ENCODE results near the gene ASB18.
A peak's percentile ranks its signal among the peaks of the same experiment; 100 is the strongest.

The ASB18 gene

GRCh38 chr2:236184701-236185100, 79.5 kb downstream of the ASB18 start:
- Mint-ChIP-seq H3K27me3 (ENCODE audit: low read depth) (peaks cover 58% of the 10 kb centered on the region), H3K4me3 (no peak overlapping the region), H3K4me1 (peaks cover 7% of the 10 kb centered on the region), H3K27ac (no peak overlapping the region), H3K36me3 (ENCODE audit: low read depth) (no peaks in the 10 kb centered on the region), H3K9me3 (peaks cover 9% of the 10 kb centered on the region)
- no peak for TF ChIP-seq CTCF (IDR thresholded peaks at IDR 0.05; ENCODE audit: unreplicated experiment in 3 of 3)

GRCh38 chr2:236180831-236181453, 83.3 kb downstream of the ASB18 start:
- TF ChIP-seq CTCF (IDR thresholded peaks at IDR 0.05; ENCODE audit: unreplicated experiment in 3 of 3), result peak; percentile 71 to 92 (median 78)
- Mint-ChIP-seq H3K27me3 (ENCODE audit: low read depth) (peaks cover 91% of the 10 kb centered on the region), H3K4me1 (peaks cover 13% of the 10 kb centered on the region), H3K4me3 (peak overlapping the region; percentile 9 to 36 (median 33)), H3K36me3 (ENCODE audit: low read depth) (no peaks in the 10 kb centered on the region), H3K27ac (no peak overlapping the region), H3K9me3 (peaks cover 9% of the 10 kb centered on the region)

GRCh38 chr2:236180076-236180816, 84.0 kb downstream of the ASB18 start:
- peaks cover 92% of the 10 kb centered on the region for H3K27me3 Mint-ChIP-seq (ENCODE audit: low read depth)
- H3K36me3 Mint-ChIP-seq (ENCODE audit: low read depth), result no peaks in the 10 kb centered on the region
- peaks cover 9% of the 10 kb centered on the region for H3K9me3 Mint-ChIP-seq
- no peak for TF ChIP-seq CTCF (IDR thresholded peaks at IDR 0.05; ENCODE audit: unreplicated experiment in 3 of 3)
- H3K4me1 Mint-ChIP-seq, result peaks cover 13% of the 10 kb centered on the region
- H3K4me3 Mint-ChIP-seq, result peak overlapping the region; percentile 72 to 84 (median 77)
- H3K27ac Mint-ChIP-seq, result no peak overlapping the region

GRCh38 chr2:236179236-236180075, 84.8 kb downstream of the ASB18 start:
- H3K27me3 Mint-ChIP-seq (ENCODE audit: low read depth), result peaks cover 97% of the 10 kb centered on the region
- H3K4me1 Mint-ChIP-seq, result peaks cover 14% of the 10 kb centered on the region
- no peak overlapping the region for H3K27ac Mint-ChIP-seq
- no peak for TF ChIP-seq CTCF (IDR thresholded peaks at IDR 0.05; ENCODE audit: unreplicated experiment in 3 of 3)
- peaks cover 5% of the 10 kb centered on the region for H3K9me3 Mint-ChIP-seq
- H3K36me3 Mint-ChIP-seq (ENCODE audit: low read depth), result no peaks in the 10 kb centered on the region
- peak overlapping the region; percentile 74 to 84 (median 78) for H3K4me3 Mint-ChIP-seq

GRCh38 chr2:236178890-236179235, 85.3 kb downstream of the ASB18 start:
- H3K4me1 Mint-ChIP-seq, result peaks cover 20% of the 10 kb centered on the region
- no peak overlapping the region for H3K27ac Mint-ChIP-seq

More at GRCh38 chr2:236178890-236179235, 85.3 kb downstream of the ASB18 start:
- TF ChIP-seq CTCF (IDR thresholded peaks at IDR 0.05; ENCODE audit: unreplicated experiment in 3 of 3), result no peak
- H3K36me3 Mint-ChIP-seq (ENCODE audit: low read depth), result no peaks in the 10 kb centered on the region
- H3K27me3 Mint-ChIP-seq (ENCODE audit: low read depth), result peaks cover 97% of the 10 kb centered on the region
- peak overlapping the region; percentile 74 to 84 (median 78) for H3K4me3 Mint-ChIP-seq
- peaks cover 2% of the 10 kb centered on the region for H3K9me3 Mint-ChIP-seq

Measured in nephron (organoid).